NB4 (cell line): ENCODE data around the gene OR2D2.

Source experiments
- DNase-seq: peaks from one replicate; pipeline ENCODE4 v3.0.0; 2010; ENCODE audit warnings: low read depth
- H3K4me3 ChIP-seq: one replicate; pipeline ENCODE4 v1.5.1; 2011; ENCODE audit warnings: mild to moderate bottlenecking, low read depth, low read length, moderate library complexity
- CTCF ChIP-seq: IDR thresholded peaks from one replicate; pipeline ENCODE4 v1.5.1; 2012; ENCODE audit warnings: low read depth, low read length
- MAX ChIP-seq: IDR thresholded peaks from 2 replicates; pipeline ENCODE4 v1.6.1; 2011; ENCODE audit warnings: low read depth, low read length
- MYC ChIP-seq: IDR thresholded peaks from 2 replicates; pipeline ENCODE4 v1.6.1; 2011; ENCODE audit warnings: low read depth, low read length
- POLR2A ChIP-seq: IDR thresholded peaks from 2 replicates; pipeline ENCODE4 v1.6.1; 2011; ENCODE audit warnings: mild to moderate bottlenecking; ENCODE audit not compliant: insufficient read length; ENCODE audit errors: extremely low read depth

The OR2D2 gene

GRCh38 chr11:6926208-6927029 is 34.1 kb upstream of the OR2D2 start, which contains the start of gene ZNF215:
Gene ZNF215 (plus strand): TSS chr11:6926426. CDS start chr11:6932273, 5,847 bp downstream.
- TF ChIP-seq POLR2A (no peak), MYC (no peak), CTCF (no peak), MAX (no peak)
- H3K4me3 ChIP-seq: no peak within 1 kb of the TSS
- no peak for DNase-seq

- TF ChIP-seq MYC (no peak), CTCF (no peak), POLR2A (no peak), MAX (no peak)
- no peak overlapping the region for H3K4me3 ChIP-seq
- no peak for DNase-seq
Measured at GRCh38 chr11:6925636-6926207, 33.4 kb upstream of the OR2D2 start.

- TF ChIP-seq MYC: no peak
- TF ChIP-seq CTCF: no peak
- TF ChIP-seq MAX: no peak
- TF ChIP-seq POLR2A: no peak
- no peak for DNase-seq
- no peak overlapping the region for H3K4me3 ChIP-seq
Measured at GRCh38 chr11:6925007-6925577, 32.8 kb upstream of the OR2D2 start.

- TF ChIP-seq MYC: no peak
- no peak for TF ChIP-seq MAX
- no peak for TF ChIP-seq POLR2A
- TF ChIP-seq CTCF: no peak
- no peak for DNase-seq
- H3K4me3 ChIP-seq: no peak within 1 kb of the TSS
Measured at GRCh38 chr11:6920702-6921101, 28.4 kb upstream of the OR2D2 start, which contains the start of gene OR2D3. Gene OR2D3 (plus strand): TSS chr11:6921002. CDS start chr11:6921002, 0 bp downstream.

GRCh38 chr11:6919698-6920097 is 27.4 kb upstream of the OR2D2 start:
- TF ChIP-seq CTCF (no peak), POLR2A (no peak), MAX (no peak), MYC (no peak)
- DNase-seq: no peak
- H3K4me3 ChIP-seq: no peak overlapping the region
